Muscle layer of colon (tissue), 2 donors: ENCODE data around the gene SAMD4A.
"Not testable (repeated sequence)": the region's sequence is repeated elsewhere in the genome, so short reads cannot be mapped to it uniquely, and the experiment has no call there.

ENCODE experiments used
- H3K27ac ChIP-seq: one replicate; pipeline ENCODE4 v1.7.0; 2013; ENCODE audit warnings: low read depth, mild to moderate bottlenecking, low read length, moderate library complexity
- H3K27me3 ChIP-seq, 2 donors: one replicate each; pipeline ENCODE4 v1.7.0; 2013; ENCODE audit warnings: low read length in 2 of 2, mild to moderate bottlenecking in 2 of 2; ENCODE audit not compliant: insufficient read depth in 2 of 2, control insufficient read depth in 1 of 2
- H3K36me3 ChIP-seq: one replicate; pipeline ENCODE4 v1.7.0; 2013; ENCODE audit warnings: mild to moderate bottlenecking, low read length; ENCODE audit not compliant: insufficient read depth
- H3K4me1 ChIP-seq: one replicate; pipeline ENCODE4 v1.7.0; 2013; ENCODE audit warnings: mild to moderate bottlenecking, low read length; ENCODE audit not compliant: insufficient read depth
- H3K4me3 ChIP-seq, 2 donors: one replicate each; pipeline ENCODE4 v1.7.0; 2013; ENCODE audit warnings: low read length in 2 of 2, low read depth in 1 of 2, mild to moderate bottlenecking in 1 of 2, moderate library complexity in 1 of 2
- H3K9ac ChIP-seq: one replicate; pipeline ENCODE4 v1.7.0; 2013; ENCODE audit warnings: low read length
- H3K9me3 ChIP-seq: one replicate; pipeline ENCODE4 v1.7.0; 2013; ENCODE audit warnings: mild to moderate bottlenecking, low read length
- donor health status: abdominal sarcoma.
- donor health status: Adenocarcinoma of cecum.

The SAMD4A gene

GRCh38 chr14:54624005-54624358 is 57.1 kb downstream of the SAMD4A start:
- H3K4me1 ChIP-seq = peaks cover 65% of the 10 kb centered on the region
- H3K9me3 ChIP-seq = not testable (repeated sequence)

GRCh38 chr14:54625112-54625511 is 58.2 kb downstream of the SAMD4A start:
- peaks cover 65% of the 10 kb centered on the region for H3K4me1 ChIP-seq
- H3K9me3 ChIP-seq = no peaks in the 10 kb centered on the region
- peak overlapping the region in 1 of 2 donors; percentile 7 for H3K4me3 ChIP-seq
- H3K27me3 ChIP-seq = no peaks in the 10 kb centered on the region
- H3K9ac ChIP-seq = no peak overlapping the region
- no peaks in the 10 kb centered on the region for H3K36me3 ChIP-seq
- peak overlapping the region; percentile 16 for H3K27ac ChIP-seq

More at GRCh38 chr14:54624005-54624358, 57.1 kb downstream of the SAMD4A start:
- H3K27ac ChIP-seq, H3K27me3 ChIP-seq, H3K36me3 ChIP-seq, H3K9ac ChIP-seq, H3K4me3 ChIP-seq: not testable (repeated sequence)

- Histone ChIP-seq H3K4me3 (peak overlapping the region in 1 of 2 donors; percentile 38), H3K36me3 (no peaks in the 10 kb centered on the region), H3K27me3 (no peaks in the 10 kb centered on the region), H3K9me3 (no peaks in the 10 kb centered on the region), H3K4me1 (peaks cover 66% of the 10 kb centered on the region), H3K9ac (peak overlapping the region; percentile 21), H3K27ac (peak overlapping the region; percentile 70)
These were observed 60.3 kb downstream of the SAMD4A start for GRCh38 chr14:54627219-54627539.

GRCh38 chr14:54627540-54628363 is 60.8 kb downstream of the SAMD4A start:
- no peaks in the 10 kb centered on the region for H3K9me3 ChIP-seq
- H3K27me3 ChIP-seq = no peaks in the 10 kb centered on the region
- H3K9ac ChIP-seq = peak overlapping the region; percentile 21
- peaks cover 62% of the 10 kb centered on the region for H3K4me1 ChIP-seq
- peak overlapping the region in 1 of 2 donors; percentile 38 for H3K4me3 ChIP-seq
- peak overlapping the region; percentile 70 for H3K27ac ChIP-seq
- H3K36me3 ChIP-seq = no peaks in the 10 kb centered on the region

- peaks cover 53% of the 10 kb centered on the region for H3K4me1 ChIP-seq
- H3K4me3 ChIP-seq = no peak overlapping the region
- H3K27me3 ChIP-seq = no peaks in the 10 kb centered on the region
- no peaks in the 10 kb centered on the region for H3K9me3 ChIP-seq
- no peak overlapping the region for H3K27ac ChIP-seq
- no peak overlapping the region for H3K9ac ChIP-seq
- no peaks in the 10 kb centered on the region for H3K36me3 ChIP-seq
These were observed 62.3 kb downstream of the SAMD4A start for GRCh38 chr14:54629183-54629582.

GRCh38 chr14:54629635-54630360 is 62.9 kb downstream of the SAMD4A start:
- Histone ChIP-seq H3K36me3 (no peaks in the 10 kb centered on the region), H3K9me3 (no peaks in the 10 kb centered on the region), H3K27me3 (no peaks in the 10 kb centered on the region), H3K4me3 (no peak overlapping the region), H3K27ac (no peak overlapping the region), H3K4me1 (peaks cover 47% of the 10 kb centered on the region), H3K9ac (no peak overlapping the region)

- Histone ChIP-seq H3K9me3 (no peaks in the 10 kb centered on the region), H3K4me1 (peaks cover 34% of the 10 kb centered on the region), H3K27ac (no peak overlapping the region), H3K36me3 (no peaks in the 10 kb centered on the region), H3K9ac (no peak overlapping the region), H3K27me3 (no peaks in the 10 kb centered on the region), H3K4me3 (no peak overlapping the region)
These were observed 64.1 kb downstream of the SAMD4A start for GRCh38 chr14:54631016-54631415.

- Histone ChIP-seq H3K9me3 (no peaks in the 10 kb centered on the region), H3K9ac (no peak overlapping the region), H3K4me3 (no peak overlapping the region), H3K27ac (no peak overlapping the region), H3K27me3 (no peaks in the 10 kb centered on the region), H3K36me3 (no peaks in the 10 kb centered on the region), H3K4me1 (peaks cover 23% of the 10 kb centered on the region)
These were observed 65.5 kb downstream of the SAMD4A start for GRCh38 chr14:54632452-54632851.

GRCh38 chr14:54633076-54633475 is 66.1 kb downstream of the SAMD4A start:
- H3K9ac ChIP-seq = no peak overlapping the region
- H3K9me3 ChIP-seq = no peaks in the 10 kb centered on the region
- no peaks in the 10 kb centered on the region for H3K36me3 ChIP-seq
- H3K4me1 ChIP-seq = peaks cover 23% of the 10 kb centered on the region
- H3K27me3 ChIP-seq = no peaks in the 10 kb centered on the region
- no peak overlapping the region for H3K27ac ChIP-seq
- H3K4me3 ChIP-seq = no peak overlapping the region

GRCh38 chr14:54637270-54638134 is 70.6 kb downstream of the SAMD4A start:
- Histone ChIP-seq H3K4me1 (peaks cover 18% of the 10 kb centered on the region), H3K27ac (no peak overlapping the region), H3K4me3 (no peak overlapping the region), H3K9me3 (no peaks in the 10 kb centered on the region), H3K9ac (no peak overlapping the region), H3K36me3 (no peaks in the 10 kb centered on the region), H3K27me3 (no peaks in the 10 kb centered on the region)

GRCh38 chr14:54638135-54638446 is 71.2 kb downstream of the SAMD4A start:
- H3K9ac ChIP-seq = no peak overlapping the region
- H3K4me1 ChIP-seq = peaks cover 24% of the 10 kb centered on the region
- no peaks in the 10 kb centered on the region for H3K36me3 ChIP-seq
- peak overlapping the region; percentile 5 for H3K27ac ChIP-seq
- no peak overlapping the region for H3K4me3 ChIP-seq
- no peaks in the 10 kb centered on the region for H3K9me3 ChIP-seq
- no peaks in the 10 kb centered on the region for H3K27me3 ChIP-seq
